ENCODE results near the gene CEP95.

CEP95 gene

GRCh38 chr17:64506576-64507412 lies at the start of gene CEP95:
TSS of gene CEP95 (plus strand) at chr17:64506977. CDS start at chr17:64507098, 121 bp downstream.
- 0 out of 2 replicates have a peak, but pooled peaks cover 4% of the 10 kb centered on the region for H3K4me1 ChIP-seq (ENCODE audit: control insufficient read depth, insufficient read depth, low read length)
- POLR2A ChIA-PET = interaction anchor here (0.6 to 4.2 kb wide), 26 partner anchors 9 to 668 kb away, joined by 3 to 146 read pairs (median 5); partner anchors contain the start of genes POLG2 and SMURF2
- peak within 1 kb of the TSS; percentile 97 for H3K27ac ChIP-seq (ENCODE audit: extremely low read depth, low read depth, low read length)
- no peaks in the 10 kb centered on the region for H3K9me3 ChIP-seq (ENCODE audit: control insufficient read depth, insufficient read depth, low read depth, low read length)
- H3K36me3 ChIP-seq (ENCODE audit: control insufficient read depth in 2 of 2, insufficient read depth in 1 of 2, low read length in 2 of 2) = peaks cover 39 to 66% of the 10 kb centered on the region in 2 experiments
- H3K4me3 ChIP-seq (ENCODE audit: low read depth, low read length) = peak within 1 kb of the TSS; percentile 100
- CTCF ChIA-PET = interaction anchor here (0.6 to 1.9 kb wide), 4 partner anchors 86 to 928 kb away, joined by 3 to 10 read pairs (median 4); no protein-coding TSS in a partner anchor
- TF ChIP-seq ZNF837 (tag by site-specific recombination; IDR thresholded peaks at IDR 0.05) = no peak
- TF ChIP-seq ZNF423 (tag by site-specific recombination; IDR thresholded peaks at IDR 0.05) = 0 out of 2 replicates have a peak, but pooled peaks have one; percentile 42
- TF ChIP-seq ZNF133 (tag by site-specific recombination; IDR thresholded peaks at IDR 0.05) = no peak
- TF ChIP-seq ZNF596 (tag by site-specific recombination; IDR thresholded peaks at IDR 0.05) = no peak
- TF ChIP-seq ZFHX2 (tag by site-specific recombination; conservative IDR thresholded peaks at IDR 0.05) = no peak; the same call in none of the 2 replicates
- TF ChIP-seq PBX3 (CRISPR knock-in tag; IDR thresholded peaks at IDR 0.05) = no peak
- TF ChIP-seq, protein P1, sequence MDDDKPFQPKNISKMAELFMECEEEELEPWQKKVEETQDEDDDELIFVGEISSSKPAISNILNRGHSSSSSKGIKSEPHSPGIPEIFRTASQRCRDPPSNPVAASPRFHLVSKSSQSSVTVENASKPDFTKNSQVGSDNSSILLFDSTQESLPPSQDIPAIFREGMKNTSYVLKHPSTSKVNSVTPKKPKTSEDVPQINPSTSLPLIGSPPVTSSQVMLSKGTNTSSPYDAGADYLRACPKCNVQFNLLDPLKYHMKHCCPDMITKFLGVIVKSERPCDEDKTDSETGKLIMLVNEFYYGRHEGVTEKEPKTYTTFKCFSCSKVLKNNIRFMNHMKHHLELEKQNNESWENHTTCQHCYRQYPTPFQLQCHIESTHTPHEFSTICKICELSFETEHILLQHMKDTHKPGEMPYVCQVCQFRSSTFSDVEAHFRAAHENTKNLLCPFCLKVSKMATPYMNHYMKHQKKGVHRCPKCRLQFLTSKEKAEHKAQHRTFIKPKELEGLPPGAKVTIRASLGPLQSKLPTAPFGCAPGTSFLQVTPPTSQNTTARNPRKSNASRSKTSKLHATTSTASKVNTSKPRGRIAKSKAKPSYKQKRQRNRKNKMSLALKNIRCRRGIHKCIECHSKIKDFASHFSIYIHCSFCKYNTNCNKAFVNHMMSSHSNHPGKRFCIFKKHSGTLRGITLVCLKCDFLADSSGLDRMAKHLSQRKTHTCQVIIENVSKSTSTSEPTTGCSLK (tag by site-specific recombination; IDR thresholded peaks at IDR 0.05) = no peak
- no peak for TF ChIP-seq ZNF239 (tag by site-specific recombination; IDR thresholded peaks at IDR 0.05)
- TF ChIP-seq ZNF175 (tag by site-specific recombination; IDR thresholded peaks at IDR 0.05) = no peak
- TF ChIP-seq ZNF366 (tag by site-specific recombination; conservative IDR thresholded peaks at IDR 0.05) = peak; percentile 56; the same call in 1 of the 2 replicates
- no peak for TF ChIP-seq BCL6B (tag by site-specific recombination; IDR thresholded peaks at IDR 0.05)
- TF ChIP-seq, protein P2, sequence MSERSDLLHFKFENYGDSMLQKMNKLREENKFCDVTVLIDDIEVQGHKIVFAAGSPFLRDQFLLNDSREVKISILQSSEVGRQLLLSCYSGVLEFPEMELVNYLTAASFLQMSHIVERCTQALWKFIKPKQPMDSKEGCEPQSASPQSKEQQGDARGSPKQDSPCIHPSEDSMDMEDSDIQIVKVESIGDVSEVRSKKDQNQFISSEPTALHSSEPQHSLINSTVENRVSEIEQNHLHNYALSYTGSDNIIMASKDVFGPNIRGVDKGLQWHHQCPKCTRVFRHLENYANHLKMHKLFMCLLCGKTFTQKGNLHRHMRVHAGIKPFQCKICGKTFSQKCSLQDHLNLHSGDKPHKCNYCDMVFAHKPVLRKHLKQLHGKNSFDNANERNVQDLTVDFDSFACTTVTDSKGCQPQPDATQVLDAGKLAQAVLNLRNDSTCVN (tag by site-specific recombination; optimal IDR thresholded peaks at IDR 0.05) = peak; percentile 82
- no peak for TF ChIP-seq ZBTB1 (tag by site-specific recombination; IDR thresholded peaks at IDR 0.05)
- peak; percentile 66 for TF ChIP-seq KLF10 (tag by site-specific recombination; IDR thresholded peaks at IDR 0.05)
- TF ChIP-seq PRDM2 (tag by site-specific recombination; IDR thresholded peaks at IDR 0.05; ENCODE audit: borderline replicate concordance) = no peak
- TF ChIP-seq KLF8 (tag by site-specific recombination; IDR thresholded peaks at IDR 0.05) = peak; percentile 95
- peak; percentile 42 for TF ChIP-seq ZIC2 (tag by site-specific recombination; IDR thresholded peaks at IDR 0.05)
- no peak for TF ChIP-seq ZNF514 (tag by site-specific recombination; IDR thresholded peaks at IDR 0.05)
- TF ChIP-seq ZNF560 (tag by site-specific recombination; IDR thresholded peaks at IDR 0.05; ENCODE audit: borderline replicate concordance) = no peak
- peak; percentile 47; the same call in 1 of the 2 replicates for TF ChIP-seq ZNF146 (tag by site-specific recombination; IDR thresholded peaks at IDR 0.05)
- TF ChIP-seq RBAK (tag by site-specific recombination; IDR thresholded peaks at IDR 0.05) = no peak
- no peak for TF ChIP-seq ZNF645 (tag by site-specific recombination; IDR thresholded peaks at IDR 0.05)
- TF ChIP-seq SP3 (tag by site-specific recombination; IDR thresholded peaks at IDR 0.05) = peak; percentile 92
- TF ChIP-seq HOXD13 (CRISPR knock-in tag; IDR thresholded peaks at IDR 0.05; ENCODE audit: borderline replicate concordance) = peak; percentile 39; the same call in 1 of the 2 replicates
